T-helper 2 cell treated with Interferon-gamma antibody and Interleukin-4, amounts not matched to agents 5 μg/mL and 100 μg/mL, for 36 hours (primary cell): ENCODE data around the gene USP40.

Experiments used
- DNase-seq: peaks from one replicate; pipeline ENCODE4 v3.0.0; 2021; ENCODE audit warnings: low spot score
- H3K27ac Mint-ChIP-seq: one replicate; pipeline ENCODE4 v1.8.0; 2021; ENCODE audit warnings: mild to moderate bottlenecking, mixed read lengths
- H3K27me3 Mint-ChIP-seq: one replicate; pipeline ENCODE4 v1.8.0; 2021; ENCODE audit warnings: low read depth, mixed read lengths
- H3K36me3 Mint-ChIP-seq: one replicate; pipeline ENCODE4 v1.8.0; 2021; ENCODE audit warnings: low read depth, mixed read lengths
- H3K4me1 Mint-ChIP-seq: one replicate; pipeline ENCODE4 v1.8.0; 2021; ENCODE audit warnings: low read depth, mixed read lengths
- H3K4me3 Mint-ChIP-seq: one replicate; pipeline ENCODE4 v1.8.0; 2022; ENCODE audit warnings: mild to moderate bottlenecking, moderate library complexity, mixed read lengths
- H3K9me3 Mint-ChIP-seq: one replicate; pipeline ENCODE4 v1.8.0; 2021; ENCODE audit warnings: mixed read lengths

USP40 gene

DNA sequence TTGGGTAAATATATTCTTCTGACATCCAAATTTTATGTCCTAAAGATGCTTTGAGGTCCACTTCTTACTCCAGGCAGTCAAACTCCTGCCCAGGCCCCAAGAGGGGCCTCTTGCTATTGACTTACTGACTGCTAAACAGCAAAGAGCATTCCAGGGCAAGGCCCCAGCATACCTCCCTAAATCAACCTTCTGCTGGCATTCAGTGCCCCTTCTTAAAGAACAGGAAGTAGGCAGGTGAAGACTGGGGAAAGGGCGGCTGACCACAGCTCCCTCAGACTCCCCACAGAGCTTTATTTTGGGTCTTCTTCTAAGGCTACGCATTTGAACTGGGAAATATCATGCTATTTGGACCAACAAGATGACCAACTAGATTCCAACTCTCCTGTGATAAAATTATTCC lies 68.9 kb downstream of the USP40 start:
- peaks cover 24% of the 10 kb centered on the region for H3K4me1 Mint-ChIP-seq
- H3K27me3 Mint-ChIP-seq: no peaks in the 10 kb centered on the region
- no peak overlapping the region for H3K27ac Mint-ChIP-seq
- no peak overlapping the region for H3K4me3 Mint-ChIP-seq
- peaks cover 10% of the 10 kb centered on the region for H3K36me3 Mint-ChIP-seq
- no peak for DNase-seq
- H3K9me3 Mint-ChIP-seq: peaks cover 11% of the 10 kb centered on the region

GRCh38 chr2:233495503-233496496 lies 70.8 kb downstream of the USP40 start:
- H3K4me1 Mint-ChIP-seq: peaks cover 15% of the 10 kb centered on the region

GRCh38 chr2:233492751-233493150 lies 73.8 kb downstream of the USP40 start:
- no peaks in the 10 kb centered on the region for H3K9me3 Mint-ChIP-seq
- H3K27me3 Mint-ChIP-seq: no peaks in the 10 kb centered on the region
- H3K4me3 Mint-ChIP-seq: no peak overlapping the region
- H3K36me3 Mint-ChIP-seq: no peaks in the 10 kb centered on the region
- H3K27ac Mint-ChIP-seq: no peak overlapping the region
- H3K4me1 Mint-ChIP-seq: peaks cover 7% of the 10 kb centered on the region
- no peak for DNase-seq

More at GRCh38 chr2:233495503-233496496, 70.8 kb downstream of the USP40 start:
- H3K36me3 Mint-ChIP-seq: no peaks in the 10 kb centered on the region
- no peaks in the 10 kb centered on the region for H3K9me3 Mint-ChIP-seq
- DNase-seq: no peak
- no peak overlapping the region for H3K4me3 Mint-ChIP-seq
- H3K27me3 Mint-ChIP-seq: no peaks in the 10 kb centered on the region
- no peak overlapping the region for H3K27ac Mint-ChIP-seq

DNA sequence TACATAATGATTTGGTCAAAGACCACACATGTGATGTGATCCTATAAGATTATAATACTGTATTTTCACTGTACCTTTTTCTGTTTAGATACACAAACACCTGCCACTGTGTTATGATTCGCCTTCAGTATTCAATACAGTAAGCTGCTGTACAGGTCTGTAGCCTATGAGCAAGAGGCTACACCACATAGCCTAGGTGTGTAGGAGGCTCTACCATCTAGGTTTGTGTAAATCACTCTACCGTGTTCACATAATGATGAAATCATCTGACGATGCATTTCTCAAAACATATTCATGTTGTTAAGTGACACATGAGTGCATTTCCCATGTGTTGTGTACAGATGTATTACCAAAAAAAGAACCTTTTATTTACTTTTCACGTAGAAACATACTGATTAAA lies 74.5 kb downstream of the USP40 start:
- no peak for DNase-seq
- H3K36me3 Mint-ChIP-seq: no peaks in the 10 kb centered on the region
- no peaks in the 10 kb centered on the region for H3K9me3 Mint-ChIP-seq
- no peak overlapping the region for H3K4me3 Mint-ChIP-seq
- H3K27me3 Mint-ChIP-seq: no peaks in the 10 kb centered on the region
- H3K4me1 Mint-ChIP-seq: peaks cover 5% of the 10 kb centered on the region
- no peak overlapping the region for H3K27ac Mint-ChIP-seq

DNA sequence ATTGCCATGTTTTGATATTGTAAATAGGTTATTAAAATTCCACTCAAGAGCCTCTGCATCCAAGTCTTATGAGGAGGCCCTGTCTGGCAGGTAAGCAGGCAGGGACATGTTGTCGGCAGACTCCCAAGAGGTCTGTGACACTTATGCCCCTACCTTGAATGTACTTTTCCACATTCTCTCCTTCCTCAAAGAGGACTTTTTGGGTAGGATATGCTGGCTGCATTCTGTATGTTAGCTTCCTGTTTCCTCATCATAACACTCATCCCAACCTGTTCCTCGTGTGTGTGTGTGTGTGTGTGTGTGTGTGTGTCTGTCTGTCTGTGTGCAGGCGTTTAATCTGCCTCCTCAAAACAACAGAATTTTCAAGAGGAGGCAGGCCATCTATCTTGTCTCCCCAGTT lies 75.3 kb downstream of the USP40 start:
- no peak for DNase-seq
- H3K9me3 Mint-ChIP-seq: no peaks in the 10 kb centered on the region
- no peaks in the 10 kb centered on the region for H3K4me1 Mint-ChIP-seq
- H3K36me3 Mint-ChIP-seq: no peaks in the 10 kb centered on the region
- H3K4me3 Mint-ChIP-seq: no peak overlapping the region
- H3K27me3 Mint-ChIP-seq: no peaks in the 10 kb centered on the region
- no peak overlapping the region for H3K27ac Mint-ChIP-seq

GRCh38 chr2:233490831-233491230 lies 75.8 kb downstream of the USP40 start:
- Mint-ChIP-seq H3K27me3 (no peaks in the 10 kb centered on the region), H3K4me1 (no peaks in the 10 kb centered on the region), H3K4me3 (no peak overlapping the region), H3K36me3 (no peaks in the 10 kb centered on the region), H3K27ac (no peak overlapping the region), H3K9me3 (no peaks in the 10 kb centered on the region)
- DNase-seq: no peak

GRCh38 chr2:233489666-233490065 lies 76.9 kb downstream of the USP40 start:
- Mint-ChIP-seq H3K27me3 (no peaks in the 10 kb centered on the region), H3K27ac (no peak overlapping the region), H3K4me3 (no peak overlapping the region), H3K36me3 (peaks cover 1% of the 10 kb centered on the region), H3K9me3 (no peaks in the 10 kb centered on the region), H3K4me1 (no peaks in the 10 kb centered on the region)
- DNase-seq: no peak

GRCh38 chr2:233489143-233489542 lies 77.4 kb downstream of the USP40 start:
- DNase-seq: no peak
- H3K27me3 Mint-ChIP-seq: no peaks in the 10 kb centered on the region
- no peaks in the 10 kb centered on the region for H3K9me3 Mint-ChIP-seq
- peaks cover 1% of the 10 kb centered on the region for H3K36me3 Mint-ChIP-seq
- no peak overlapping the region for H3K27ac Mint-ChIP-seq
- no peak overlapping the region for H3K4me3 Mint-ChIP-seq
- no peaks in the 10 kb centered on the region for H3K4me1 Mint-ChIP-seq

DNA sequence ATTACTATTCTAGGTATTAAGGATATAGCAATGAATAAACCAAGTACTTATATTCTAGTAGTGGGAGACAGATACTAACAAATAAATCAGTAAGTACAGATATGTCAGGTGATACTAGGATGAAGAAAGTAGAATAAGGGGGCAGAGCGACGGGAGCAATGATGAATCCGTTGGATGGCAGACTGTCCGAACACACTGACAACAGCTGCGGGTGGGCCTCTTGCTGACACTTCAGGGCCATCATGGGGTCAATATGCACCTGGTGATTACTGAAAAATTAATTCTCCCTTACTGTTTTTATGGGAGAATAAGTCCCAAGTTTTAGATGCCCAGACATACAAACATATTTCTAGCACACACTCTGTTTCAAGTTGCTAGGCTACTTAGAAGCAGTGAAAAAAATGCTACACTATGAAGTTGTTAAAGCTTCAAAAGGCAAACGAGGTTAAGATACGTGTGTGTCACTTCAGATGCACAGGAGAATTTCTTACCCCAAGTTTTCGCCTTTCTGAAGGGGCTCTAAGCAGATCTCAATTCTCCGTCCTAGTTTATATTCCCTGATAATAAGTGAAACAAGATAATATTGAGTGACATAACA lies 78.7 kb downstream of the USP40 start:
- Mint-ChIP-seq H3K4me3 (no peak overlapping the region), H3K9me3 (no peaks in the 10 kb centered on the region), H3K36me3 (peaks cover 1% of the 10 kb centered on the region), H3K27ac (no peak overlapping the region), H3K4me1 (no peaks in the 10 kb centered on the region), H3K27me3 (no peaks in the 10 kb centered on the region)
- no peak for DNase-seq

DNA sequence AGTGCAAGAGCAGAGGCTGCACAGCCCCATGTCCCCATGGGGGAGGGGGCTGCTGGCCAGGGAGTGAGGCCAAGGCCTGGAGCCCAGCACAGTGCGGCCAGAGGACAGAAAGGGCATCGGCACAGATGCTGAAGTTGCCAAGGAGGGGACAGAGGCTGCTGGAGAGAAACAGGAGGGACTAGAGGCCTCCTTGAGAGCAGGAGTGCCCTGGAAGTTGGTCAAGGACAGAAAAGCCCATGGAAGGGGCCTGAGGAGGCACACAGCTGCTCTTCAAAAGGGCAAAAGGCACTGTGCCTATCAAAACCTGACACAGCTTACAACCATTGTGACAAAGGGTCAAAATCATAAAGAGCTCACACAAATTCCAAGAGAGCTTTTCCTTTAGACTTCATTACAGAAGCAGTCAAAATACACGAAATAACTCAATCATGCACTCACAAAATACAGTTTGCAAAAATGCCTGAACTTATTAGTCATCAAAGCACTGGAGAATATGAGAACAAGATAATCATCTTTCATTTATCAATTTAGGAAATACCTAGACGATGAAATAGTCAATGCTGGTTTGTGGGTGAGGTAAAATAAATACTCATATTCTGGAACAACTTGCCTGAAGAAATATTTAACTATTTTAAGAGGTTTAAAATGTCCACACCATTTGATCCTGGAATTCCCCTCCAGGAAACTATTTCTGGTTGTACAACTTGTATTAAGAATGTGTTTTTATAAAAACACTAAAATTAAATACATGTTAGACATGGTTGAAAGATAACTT lies 79.6 kb downstream of the USP40 start:
- no peaks in the 10 kb centered on the region for H3K4me1 Mint-ChIP-seq
- H3K36me3 Mint-ChIP-seq: peaks cover 1% of the 10 kb centered on the region
- DNase-seq: no peak
- H3K27me3 Mint-ChIP-seq: no peaks in the 10 kb centered on the region
- no peak overlapping the region for H3K4me3 Mint-ChIP-seq
- H3K27ac Mint-ChIP-seq: no peak overlapping the region
- no peaks in the 10 kb centered on the region for H3K9me3 Mint-ChIP-seq

GRCh38 chr2:233486357-233486756 lies 80.2 kb downstream of the USP40 start:
- no peak overlapping the region for H3K4me3 Mint-ChIP-seq
- no peaks in the 10 kb centered on the region for H3K9me3 Mint-ChIP-seq
- no peaks in the 10 kb centered on the region for H3K4me1 Mint-ChIP-seq
- H3K27ac Mint-ChIP-seq: no peak overlapping the region
- H3K36me3 Mint-ChIP-seq: peaks cover 1% of the 10 kb centered on the region
- DNase-seq: no peak
- H3K27me3 Mint-ChIP-seq: no peaks in the 10 kb centered on the region

DNA sequence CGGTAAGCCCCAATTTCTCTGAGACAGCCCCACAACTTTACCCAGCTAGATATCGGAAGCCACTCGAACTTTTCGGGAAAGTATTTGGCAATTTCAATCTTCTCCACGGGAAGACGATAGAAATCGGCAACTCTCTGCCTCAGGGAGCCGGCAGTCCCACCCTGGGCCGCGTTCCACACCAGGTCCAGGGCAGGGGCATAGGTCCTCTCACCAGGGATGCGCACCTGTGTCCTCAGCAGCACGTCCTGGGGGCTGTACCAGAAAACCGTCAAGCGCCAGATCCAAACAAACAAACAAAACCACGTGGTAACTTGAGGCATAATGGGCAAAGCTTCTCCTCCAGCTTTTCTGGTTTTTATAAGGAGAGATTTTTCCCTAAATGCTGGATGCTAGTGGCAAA lies 80.9 kb downstream of the USP40 start:
- no peaks in the 10 kb centered on the region for H3K4me1 Mint-ChIP-seq
- H3K4me3 Mint-ChIP-seq: no peak overlapping the region
- no peaks in the 10 kb centered on the region for H3K9me3 Mint-ChIP-seq
- DNase-seq: no peak
- no peaks in the 10 kb centered on the region for H3K27me3 Mint-ChIP-seq
- H3K27ac Mint-ChIP-seq: no peak overlapping the region
- peaks cover 1% of the 10 kb centered on the region for H3K36me3 Mint-ChIP-seq

GRCh38 chr2:233482616-233483015 lies 84.0 kb downstream of the USP40 start:
- Mint-ChIP-seq H3K4me3 (no peak overlapping the region), H3K27ac (no peak overlapping the region), H3K9me3 (no peaks in the 10 kb centered on the region), H3K4me1 (no peaks in the 10 kb centered on the region), H3K36me3 (peaks cover 1% of the 10 kb centered on the region), H3K27me3 (no peaks in the 10 kb centered on the region)
- DNase-seq: peak; percentile 3
